GM18858 (cell line): ENCODE data around the gene LSP1.
"Not testable (repeated sequence)": the region's sequence is repeated elsewhere in the genome, so short reads cannot be mapped to it uniquely, and the experiment has no call there.

Source experiments
- ATAC-seq: cut with Tn5 transposase; IDR thresholded peaks from one replicate; pipeline ENCODE4 v1.9.1; 2021; ENCODE audit not compliant: unreplicated experiment

The LSP1 gene

GRCh38 chr11:1862588-1863351 is 9.9 kb downstream of the LSP1 start:
- no peak for ATAC-seq

- ATAC-seq = no peak
Observed at GRCh38 chr11:1863352-1864216, 10.7 kb downstream of the LSP1 start.

DNA sequence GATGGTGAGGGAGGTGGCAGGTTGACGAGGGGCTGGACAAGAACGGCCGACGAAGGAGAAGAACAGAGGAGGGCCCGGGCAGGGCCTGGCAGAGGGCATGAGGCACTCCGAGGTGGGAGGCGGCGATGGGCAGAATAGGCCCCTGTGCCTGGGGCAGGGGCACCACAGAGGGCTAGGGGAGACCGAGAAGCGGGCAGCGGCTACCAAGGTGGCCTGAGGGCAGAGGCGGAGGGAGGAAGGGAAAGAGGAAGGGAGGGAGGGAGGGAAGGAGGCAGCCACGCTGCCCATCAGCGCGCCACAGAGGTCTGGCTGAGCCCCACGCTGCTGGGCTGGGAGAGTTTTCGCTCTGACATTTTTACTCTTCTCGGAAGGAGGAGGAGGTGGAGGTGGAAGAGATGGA is 11.3 kb downstream of the LSP1 start:
- ATAC-seq = no peak

GRCh38 chr11:1864831-1865665 is 12.2 kb downstream of the LSP1 start:
- no peak for ATAC-seq

GRCh38 chr11:1866226-1866625 is 13.3 kb downstream of the LSP1 start:
- ATAC-seq = no peak

GRCh38 chr11:1866776-1867175 is 13.9 kb downstream of the LSP1 start:
- ATAC-seq = no peak

DNA sequence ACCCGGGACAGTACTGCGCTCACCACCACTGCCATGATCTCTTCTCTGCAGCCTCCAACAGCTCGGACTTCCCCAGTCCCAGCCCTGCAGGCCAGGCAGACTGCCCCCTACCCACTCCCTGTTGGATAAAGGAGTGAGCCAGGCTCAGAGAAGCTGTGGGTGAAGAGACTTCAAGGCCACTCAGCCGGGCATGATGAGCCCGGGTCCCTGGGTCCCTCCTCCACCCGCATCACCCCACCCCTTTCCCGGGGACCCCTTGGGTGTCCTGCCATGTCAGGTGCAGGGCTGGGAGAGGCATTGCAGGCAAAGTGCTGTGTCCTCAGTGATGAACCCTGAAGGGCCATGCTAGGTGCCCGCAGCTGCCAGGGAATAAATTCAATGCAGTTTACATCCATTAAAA is 14.5 kb downstream of the LSP1 start:
- ATAC-seq = no peak

DNA sequence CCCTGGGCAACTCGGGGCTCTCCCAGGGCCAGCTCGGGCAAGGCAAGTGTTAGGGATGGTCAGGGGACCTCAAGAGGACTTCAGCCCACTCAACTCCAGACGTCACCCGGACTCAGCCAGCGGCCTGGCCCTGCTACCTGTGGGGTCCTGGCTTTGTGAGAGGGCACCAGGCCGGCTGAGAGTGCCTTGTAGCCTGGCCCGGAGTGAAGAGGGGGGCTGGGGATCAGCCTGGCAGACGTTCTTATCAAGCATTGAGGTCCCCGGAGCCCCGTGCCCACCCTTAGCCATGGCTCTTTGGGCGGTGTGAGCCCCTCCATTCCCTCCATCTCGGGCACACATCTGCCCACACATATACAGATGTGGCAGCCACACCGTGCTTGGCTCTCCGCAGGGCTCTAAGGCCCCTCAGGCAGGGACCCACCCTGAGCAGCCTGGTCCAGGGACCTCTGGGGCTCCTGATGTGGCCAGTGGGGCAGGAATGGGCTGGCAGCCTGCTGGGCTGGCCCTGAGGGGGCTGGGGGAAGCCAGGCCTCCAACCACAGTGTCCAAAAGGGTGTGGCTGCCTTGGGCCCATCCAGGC is 15.3 kb downstream of the LSP1 start:
- ATAC-seq = no peak

- ATAC-seq = no peak
Observed at GRCh38 chr11:1868636-1869291, 15.9 kb downstream of the LSP1 start.

DNA sequence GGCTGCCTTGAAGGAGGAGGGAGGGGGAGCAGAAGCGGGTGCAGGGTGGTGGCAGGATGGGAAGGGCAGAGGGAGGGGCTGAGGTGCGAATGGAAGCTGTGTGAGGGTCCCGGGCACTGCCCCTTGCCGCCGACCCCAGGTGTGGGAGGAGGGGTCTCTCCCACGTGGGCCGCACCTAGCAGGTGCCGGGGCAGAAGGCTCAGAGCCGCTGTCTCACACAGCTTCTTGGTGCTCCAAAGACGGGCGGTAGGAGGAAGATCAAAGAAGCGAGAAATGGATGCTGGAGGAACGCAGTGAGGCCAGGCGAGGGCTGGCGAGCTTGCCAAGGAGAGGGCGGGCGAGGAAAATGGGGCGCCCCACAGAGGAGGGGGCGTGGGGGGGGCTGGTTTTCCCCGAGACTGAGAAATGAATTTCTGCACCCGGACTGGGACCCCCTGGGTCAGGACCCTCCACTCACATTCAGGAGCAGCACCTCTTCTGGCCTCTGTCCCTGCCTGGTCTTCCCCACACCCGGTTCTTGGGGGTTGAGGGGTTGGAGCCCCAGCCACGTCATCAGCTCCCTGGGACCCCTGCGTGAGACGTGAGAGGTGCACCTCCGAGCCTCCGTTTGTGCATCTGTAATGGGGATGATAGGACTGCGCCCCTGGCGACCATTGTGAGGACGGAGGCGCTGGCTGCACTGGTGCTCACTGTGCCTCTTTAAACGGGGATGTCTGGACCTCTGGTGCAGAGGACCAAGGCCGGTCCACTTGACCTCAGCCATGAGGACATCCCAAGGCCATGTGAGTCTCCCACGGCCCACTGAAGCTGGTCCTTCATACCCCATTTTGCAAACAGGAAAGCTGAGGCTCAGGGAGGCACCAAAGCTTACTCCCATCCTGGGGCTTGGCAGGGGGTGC is 16.8 kb downstream of the LSP1 start:
- no peak for ATAC-seq

DNA sequence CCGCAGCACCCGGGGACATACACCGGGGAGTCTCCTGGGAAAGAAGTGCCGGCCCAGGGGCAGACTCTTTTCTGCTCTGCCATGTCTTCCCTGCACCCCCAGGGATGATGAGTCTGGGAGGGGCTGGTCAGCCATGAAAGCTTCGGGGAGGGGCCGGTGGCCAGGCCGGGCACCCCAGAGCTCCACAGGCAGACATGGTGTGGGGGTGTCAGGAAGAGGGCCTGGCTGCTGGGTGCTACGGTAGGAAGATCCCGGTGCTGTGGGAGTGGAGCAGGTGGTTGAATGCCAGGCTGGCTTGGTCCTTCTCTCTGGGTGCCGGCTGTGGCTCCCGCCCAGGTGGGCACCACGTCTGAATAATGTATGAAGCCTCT is 17.4 kb downstream of the LSP1 start:
- ATAC-seq = no peak

DNA sequence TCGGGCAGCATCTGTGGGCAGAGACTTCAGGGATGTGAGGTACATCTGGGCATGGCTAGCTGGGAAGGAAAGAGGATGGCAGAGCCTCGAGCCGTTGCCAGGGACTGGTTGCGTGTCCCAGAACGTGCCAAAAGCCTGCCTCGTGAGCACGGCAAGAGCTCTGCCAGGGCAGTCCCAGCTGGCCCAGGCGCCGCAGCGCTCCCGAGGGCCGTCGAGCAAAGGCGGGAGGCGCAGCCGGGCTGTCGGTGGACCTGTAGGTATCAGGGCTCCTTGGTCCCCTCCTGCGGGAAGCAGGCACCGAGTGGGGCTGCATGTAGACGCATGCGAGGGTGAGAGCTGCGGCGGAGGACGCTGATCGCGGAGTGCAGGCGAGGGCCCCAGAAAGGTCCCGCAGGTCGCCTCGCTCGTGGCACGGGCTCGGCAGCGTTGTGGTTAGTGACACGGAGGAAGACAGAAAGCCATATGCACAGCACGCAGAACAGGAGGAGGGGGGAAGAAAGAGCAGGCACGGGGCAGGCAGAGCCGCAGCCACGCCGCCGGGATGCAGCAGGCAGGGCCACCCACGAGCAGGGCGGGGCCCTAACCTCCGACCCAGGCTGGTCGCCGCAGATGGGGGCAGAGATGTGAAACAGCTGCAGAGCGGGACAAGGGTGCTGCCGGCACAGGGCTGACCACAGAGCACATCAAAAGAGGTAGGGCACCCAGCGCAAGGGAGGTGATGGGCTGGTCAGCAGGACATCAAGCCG is 18.0 kb downstream of the LSP1 start:
- ATAC-seq = no peak

GRCh38 chr11:1871531-1871930 is 18.6 kb downstream of the LSP1 start:
- ATAC-seq = no peak

GRCh38 chr11:1872267-1872985 is 19.5 kb downstream of the LSP1 start:
- ATAC-seq = no peak

DNA sequence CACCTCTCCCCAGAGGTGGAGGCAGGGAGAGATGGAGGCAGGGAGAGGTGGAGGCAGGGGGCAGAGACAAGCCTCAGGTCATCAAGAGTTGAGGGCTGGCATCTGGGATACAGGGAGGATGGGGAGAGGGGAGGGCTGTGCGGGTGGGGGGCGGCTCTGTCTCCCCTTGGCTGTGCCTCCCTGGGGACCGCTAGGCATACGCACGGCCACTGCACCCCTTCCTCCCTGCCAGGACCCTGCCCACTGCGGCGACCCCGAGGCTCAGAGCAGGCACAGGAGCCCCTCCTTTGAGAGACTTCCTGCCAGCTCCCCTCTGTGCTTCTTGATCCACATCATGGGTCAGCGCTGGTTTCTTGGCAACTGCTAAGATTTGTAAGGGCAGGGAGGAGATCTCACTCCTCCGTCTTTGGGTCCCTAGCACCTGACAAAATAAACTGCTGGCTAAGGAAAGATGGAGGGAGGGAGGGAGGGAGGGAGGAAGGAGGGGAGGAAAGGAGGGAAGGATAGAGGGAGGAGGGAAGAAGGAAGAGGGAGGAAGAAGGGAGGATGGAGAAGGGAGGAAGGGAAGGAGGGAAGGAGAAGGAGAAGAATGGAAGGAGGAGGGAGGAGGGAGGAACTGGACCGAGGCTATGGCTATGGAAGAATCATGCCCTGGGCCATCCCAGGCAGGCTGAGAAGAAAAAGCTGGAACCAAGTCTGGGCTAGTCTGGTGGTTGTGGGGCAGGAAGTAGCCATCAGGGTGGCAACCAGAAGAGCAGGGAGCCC is 20.3 kb downstream of the LSP1 start:
- ATAC-seq = no peak

- ATAC-seq = not testable (repeated sequence)
Observed at GRCh38 chr11:1873813-1874150, 20.9 kb downstream of the LSP1 start.

DNA sequence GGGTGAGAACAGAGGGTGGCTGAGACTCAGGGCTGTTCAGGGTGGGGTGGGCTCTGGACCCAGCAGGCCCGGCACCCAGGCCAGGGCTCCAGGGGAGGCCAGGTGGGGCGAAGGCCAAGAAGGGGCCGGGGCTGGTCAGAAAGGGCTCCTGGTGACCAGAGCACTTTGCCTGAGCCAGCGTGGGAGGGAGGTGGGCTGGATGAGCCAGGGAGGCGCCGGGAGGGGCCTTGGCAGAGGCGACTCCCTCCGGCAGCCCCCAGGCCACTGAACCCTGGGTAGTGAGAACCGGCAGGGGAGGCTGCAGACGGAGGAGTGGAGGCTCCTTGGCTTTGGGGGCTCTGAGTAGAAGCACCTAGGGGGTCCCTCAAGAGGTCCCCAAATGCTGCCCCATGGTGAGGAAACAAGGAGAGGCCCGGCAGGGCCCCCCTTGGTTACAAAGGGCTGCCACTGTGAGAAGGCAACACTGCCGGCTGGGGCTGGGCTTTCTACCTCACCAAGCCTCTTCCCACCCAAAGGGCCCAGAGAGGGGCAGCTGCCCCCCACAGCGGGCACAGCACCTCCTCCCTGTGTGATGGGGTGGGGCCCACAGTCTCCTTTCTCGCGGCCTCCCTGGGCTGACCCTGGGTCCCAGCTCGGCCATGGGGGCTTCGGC is 21.7 kb downstream of the LSP1 start:
- ATAC-seq = not testable (repeated sequence)
